ENCODE measurements around the gene GPBAR1. TPM values are rescaled to one million over a fixed set of nuclear protein-coding genes. Genes with fewer than 3 reads are reported as not detected.

Gene GPBAR1
- total and polyA plus RNA-seq, 3 donors from 2014 or later: 1.5 to 3.4 (median 1.8) TPM

DNA sequence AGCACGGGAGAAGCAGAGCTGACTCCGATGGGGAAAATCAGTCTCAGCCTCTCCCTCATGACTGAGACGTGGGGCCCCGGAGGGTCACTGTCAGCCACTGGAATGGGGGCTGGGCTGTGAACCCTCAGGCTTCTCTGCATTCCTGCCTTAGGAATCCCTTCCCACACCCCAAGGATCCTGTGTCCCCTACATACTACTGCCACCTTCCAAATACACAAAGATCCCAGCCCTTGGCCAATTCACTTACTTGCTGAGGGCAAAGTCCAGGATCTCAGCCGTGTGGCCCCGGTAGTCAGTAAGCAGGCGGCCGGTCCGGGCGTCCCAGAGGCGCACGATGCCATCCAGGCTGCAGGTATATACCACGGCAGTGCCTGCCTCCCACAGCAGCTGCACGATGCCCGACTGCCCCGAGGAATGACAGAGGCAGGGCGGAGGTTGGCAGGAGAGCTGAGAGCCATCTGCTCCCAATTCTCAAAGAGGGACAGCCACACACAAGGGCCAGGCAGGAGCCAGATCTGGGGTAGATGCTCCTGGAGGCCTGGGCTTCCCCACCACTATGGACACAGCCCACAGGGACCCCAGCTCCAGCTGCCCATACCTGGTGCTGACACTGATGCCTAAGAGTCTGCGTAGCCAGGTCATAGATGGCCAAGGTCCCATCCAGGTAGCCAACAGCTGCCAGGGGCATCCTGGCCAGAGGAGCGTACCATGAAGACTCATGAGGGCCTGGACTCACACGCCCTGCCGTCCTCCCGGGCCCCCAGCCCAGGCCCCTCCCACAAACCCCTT is 4.2 kb downstream of the GPBAR1 start:
- Histone ChIP-seq H3K4me3 (no peak overlapping the region), H3K27ac (no peak overlapping the region), H3K4me1 (peaks cover 38% of the 10 kb centered on the region), H3K36me3 (ENCODE audit: low read depth, missing control alignments) (no peaks in the 10 kb centered on the region), H3K27me3 (no peaks in the 10 kb centered on the region), H3K9me3 (no peaks in the 10 kb centered on the region)
- 87 to 92% methylated on average over 7 to 21 of the region's 22 CpGs for WGBS, 2 donors
- no peak for DNase-seq
- no peak for TF ChIP-seq POLR2A (IDR thresholded peaks at IDR 0.05)
- TF ChIP-seq, protein P1, sequence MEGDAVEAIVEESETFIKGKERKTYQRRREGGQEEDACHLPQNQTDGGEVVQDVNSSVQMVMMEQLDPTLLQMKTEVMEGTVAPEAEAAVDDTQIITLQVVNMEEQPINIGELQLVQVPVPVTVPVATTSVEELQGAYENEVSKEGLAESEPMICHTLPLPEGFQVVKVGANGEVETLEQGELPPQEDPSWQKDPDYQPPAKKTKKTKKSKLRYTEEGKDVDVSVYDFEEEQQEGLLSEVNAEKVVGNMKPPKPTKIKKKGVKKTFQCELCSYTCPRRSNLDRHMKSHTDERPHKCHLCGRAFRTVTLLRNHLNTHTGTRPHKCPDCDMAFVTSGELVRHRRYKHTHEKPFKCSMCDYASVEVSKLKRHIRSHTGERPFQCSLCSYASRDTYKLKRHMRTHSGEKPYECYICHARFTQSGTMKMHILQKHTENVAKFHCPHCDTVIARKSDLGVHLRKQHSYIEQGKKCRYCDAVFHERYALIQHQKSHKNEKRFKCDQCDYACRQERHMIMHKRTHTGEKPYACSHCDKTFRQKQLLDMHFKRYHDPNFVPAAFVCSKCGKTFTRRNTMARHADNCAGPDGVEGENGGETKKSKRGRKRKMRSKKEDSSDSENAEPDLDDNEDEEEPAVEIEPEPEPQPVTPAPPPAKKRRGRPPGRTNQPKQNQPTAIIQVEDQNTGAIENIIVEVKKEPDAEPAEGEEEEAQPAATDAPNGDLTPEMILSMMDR (IDR thresholded peaks at IDR 0.05): no peak
- intact Hi-C loops (cut with DNase I; ENCODE audit: low total_unique reads): no loop called here

DNA sequence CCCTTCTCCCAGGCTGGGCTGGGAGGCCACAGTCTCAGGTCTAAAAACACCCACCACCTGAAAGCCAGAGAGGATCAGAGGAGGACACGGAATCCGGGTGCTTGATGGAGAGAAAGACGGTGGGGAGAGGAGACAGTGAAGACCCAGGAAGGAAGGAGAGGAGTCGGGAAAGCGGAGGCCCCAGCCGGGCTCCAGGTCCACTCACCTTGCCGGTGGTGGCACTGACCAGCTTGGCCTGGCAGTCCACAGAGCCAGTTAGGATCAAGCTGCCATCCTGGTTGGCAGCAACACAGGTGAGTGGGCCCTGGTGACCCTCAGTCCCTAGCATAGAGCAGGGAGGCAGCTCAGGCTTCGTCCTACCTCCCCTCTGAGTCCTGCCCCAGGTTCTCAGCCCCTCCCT is 4.8 kb downstream of the GPBAR1 start:
- no peak overlapping the region for H3K4me3 ChIP-seq
- TF ChIP-seq POLR2A (IDR thresholded peaks at IDR 0.05): no peak
- TF ChIP-seq, protein P1 (IDR thresholded peaks at IDR 0.05): no peak
- peaks cover 31% of the 10 kb centered on the region for H3K4me1 ChIP-seq
- 79 to 90% methylated on average over 4 to 8 of the region's 8 CpGs for WGBS, 2 donors
- H3K27me3 ChIP-seq: no peaks in the 10 kb centered on the region
- no peak overlapping the region for H3K27ac ChIP-seq
- intact Hi-C loops (cut with DNase I; ENCODE audit: low total_unique reads): no loop called here
- H3K9me3 ChIP-seq: no peaks in the 10 kb centered on the region
- no peak for DNase-seq
- no peaks in the 10 kb centered on the region for H3K36me3 ChIP-seq (ENCODE audit: low read depth, missing control alignments)

DNA sequence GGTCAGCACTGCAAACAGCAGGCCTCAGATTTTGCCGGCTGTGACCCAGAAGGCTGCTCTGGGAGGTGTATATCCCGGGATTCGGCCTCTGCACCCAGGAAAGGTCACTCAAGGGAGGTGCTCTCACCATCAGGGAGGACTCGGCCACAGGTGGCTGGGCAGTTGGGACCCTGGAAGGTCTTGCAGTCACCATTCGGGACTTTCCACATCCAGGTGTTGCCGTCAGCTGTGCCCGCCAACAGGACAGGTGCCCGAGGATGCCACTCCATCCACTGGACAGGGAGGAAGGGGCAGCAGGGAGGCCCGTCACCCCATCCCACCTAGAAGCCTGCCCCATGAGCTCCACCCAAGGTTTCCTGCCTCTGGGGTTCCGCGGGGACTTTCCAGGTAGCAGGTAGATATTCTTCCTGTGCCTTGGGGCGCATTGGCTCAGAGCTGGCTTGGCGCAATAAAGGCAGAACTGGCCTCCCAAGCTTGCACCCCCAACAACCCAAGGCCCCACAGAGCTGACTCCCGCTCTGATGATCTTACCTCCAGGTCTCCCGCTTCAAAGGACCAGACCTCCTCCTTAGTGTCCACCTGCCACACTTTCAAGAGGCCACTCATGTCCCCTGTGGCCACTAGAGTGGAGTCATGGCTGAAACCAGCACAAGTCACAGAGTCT is 5.6 kb downstream of the GPBAR1 start:
- intact Hi-C loops (cut with DNase I; ENCODE audit: low total_unique reads): no loop called here
- H3K27ac ChIP-seq: no peak overlapping the region
- no peaks in the 10 kb centered on the region for H3K36me3 ChIP-seq (ENCODE audit: low read depth, missing control alignments)
- TF ChIP-seq POLR2A (IDR thresholded peaks at IDR 0.05): no peak
- TF ChIP-seq, protein P1 (IDR thresholded peaks at IDR 0.05): no peak
- H3K9me3 ChIP-seq: no peaks in the 10 kb centered on the region
- no peaks in the 10 kb centered on the region for H3K27me3 ChIP-seq
- no peak overlapping the region for H3K4me3 ChIP-seq
- 93 to 97% methylated on average over 11 to 15 of the region's 15 CpGs for WGBS, 2 donors
- no peak for DNase-seq
- H3K4me1 ChIP-seq: peaks cover 28% of the 10 kb centered on the region

DNA sequence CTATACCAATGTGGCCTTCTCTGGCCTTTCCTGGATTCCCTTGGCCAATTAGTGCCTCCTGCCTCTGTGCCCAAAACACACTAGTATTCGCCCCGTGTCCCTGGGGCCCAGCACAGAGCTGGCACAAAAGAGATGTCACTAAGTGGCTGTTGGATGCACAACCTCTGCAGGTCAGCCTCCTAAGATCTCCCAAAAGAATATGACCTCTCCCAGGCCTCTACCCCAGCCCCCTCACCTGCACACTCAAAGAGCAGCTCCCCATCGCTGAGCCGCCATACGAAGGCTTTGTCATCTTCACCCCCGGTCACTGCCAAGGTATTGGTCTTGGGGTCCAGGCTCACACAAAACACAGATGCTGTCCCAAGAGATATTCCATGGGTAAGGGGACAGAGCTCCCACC is 6.4 kb downstream of the GPBAR1 start:
- 96% methylated on average over 6 of the region's 6 CpGs for WGBS, 2 donors
- no peaks in the 10 kb centered on the region for H3K36me3 ChIP-seq (ENCODE audit: low read depth, missing control alignments)
- no peak overlapping the region for H3K27ac ChIP-seq
- no peak for DNase-seq
- TF ChIP-seq, protein P1 (IDR thresholded peaks at IDR 0.05): no peak
- no peak for TF ChIP-seq POLR2A (IDR thresholded peaks at IDR 0.05)
- intact Hi-C loops (cut with DNase I; ENCODE audit: low total_unique reads): no loop called here
- H3K9me3 ChIP-seq: no peaks in the 10 kb centered on the region
- peaks cover 28% of the 10 kb centered on the region for H3K4me1 ChIP-seq
- no peak overlapping the region for H3K4me3 ChIP-seq
- H3K27me3 ChIP-seq: no peaks in the 10 kb centered on the region

Measured in testis (tissue), 3 donors.